Measurements from ENCODE around the gene SLC43A1. TPM values are rescaled to one million over a fixed set of nuclear protein-coding genes. Genes with fewer than 3 reads are reported as not detected.

The SLC43A1 gene
- polyA plus RNA-seq, 1 donor, result 14.1 TPM

Other genes starting within 250 kb of the SLC43A1 start
- gene TNKS1BP1, start 190.8 kb downstream of the SLC43A1 start, polyA plus RNA-seq (ENCODE audit: insufficient read length), result 121 TPM
- 91.5 TPM for gene SSRP1, start 179.8 kb downstream of the SLC43A1 start, polyA plus RNA-seq (ENCODE audit: insufficient read length)
- 5.4 TPM for gene P2RX3, start 177.3 kb downstream of the SLC43A1 start, polyA plus RNA-seq (ENCODE audit: insufficient read length)
- 0.85 TPM for gene PRG3, start 134.6 kb downstream of the SLC43A1 start, polyA plus RNA-seq (ENCODE audit: insufficient read length)
- 1.6 TPM for gene PRG2, start 125.1 kb downstream of the SLC43A1 start, polyA plus RNA-seq (ENCODE audit: insufficient read length)
- gene SLC43A3, start 88.6 kb downstream of the SLC43A1 start, polyA plus RNA-seq (ENCODE audit: insufficient read length), result 21.8 TPM
- 37.2 TPM for gene RTN4RL2, start 55.2 kb downstream of the SLC43A1 start, polyA plus RNA-seq (ENCODE audit: insufficient read length)
- gene TIMM10, start 15.1 kb upstream of the SLC43A1 start, polyA plus RNA-seq (ENCODE audit: insufficient read length), result 40.7 TPM
- 246 TPM for gene SMTNL1, start 21.9 kb upstream of the SLC43A1 start, polyA plus RNA-seq (ENCODE audit: insufficient read length)
- gene UBE2L6, start 52.0 kb upstream of the SLC43A1 start, polyA plus RNA-seq (ENCODE audit: insufficient read length), result 24.6 TPM
- 88.8 TPM for gene SERPING1, start 82.0 kb upstream of the SLC43A1 start, polyA plus RNA-seq (ENCODE audit: insufficient read length)
- 2.1 TPM for gene YPEL4, start 134.2 kb upstream of the SLC43A1 start, polyA plus RNA-seq (ENCODE audit: insufficient read length)
- gene CLP1, start 142.1 kb upstream of the SLC43A1 start, polyA plus RNA-seq (ENCODE audit: insufficient read length), result 8.5 TPM
- 31.0 TPM for gene ZDHHC5, start 152.4 kb upstream of the SLC43A1 start, polyA plus RNA-seq (ENCODE audit: insufficient read length)
- gene MED19, start 196.5 kb upstream of the SLC43A1 start, polyA plus RNA-seq (ENCODE audit: insufficient read length), result 13.2 TPM
- gene TMX2, start 196.9 kb upstream of the SLC43A1 start, polyA plus RNA-seq (ENCODE audit: insufficient read length), result 53.8 TPM
- 67.3 TPM for gene SELENOH, start 225.8 kb upstream of the SLC43A1 start, polyA plus RNA-seq (ENCODE audit: insufficient read length)
- 0.19 TPM for gene BTBD18, start 236.1 kb upstream of the SLC43A1 start, polyA plus RNA-seq (ENCODE audit: insufficient read length)
- 131 TPM for gene CTNND1, start 246.1 kb upstream of the SLC43A1 start, polyA plus RNA-seq (ENCODE audit: insufficient read length)